Measurements from ENCODE around the gene EPAS1. TPM values are rescaled to one million over a fixed set of nuclear protein-coding genes. Genes with fewer than 3 reads are reported as not detected.

EPAS1 gene
- total and polyA plus RNA-seq, 9 of the 15 experiments (the other 6 are each of a cell fraction or from before 2014, with no cell fraction given): 0.25 to 11.2 (median 4.1) TPM

- Histone ChIP-seq H3K9ac (ENCODE audit: insufficient read depth in 1 of 2, low read depth in 2 of 2, low read length in 2 of 2) (no peak overlapping the region), H3K36me3 (ENCODE audit: control insufficient read depth, insufficient read depth, low read length) (no peaks in the 10 kb centered on the region), H2AFZ (ENCODE audit: low read depth, low read length) (no peak overlapping the region), H3K27ac (ENCODE audit: extremely low read depth, low read depth, low read length) (no peak overlapping the region), H4K20me1 (replicated peaks; ENCODE audit: control insufficient read depth, insufficient read depth, low read length) (no peaks in the 10 kb centered on the region), H3K4me2 (ENCODE audit: insufficient read depth, low read length) (no peak overlapping the region), H3K4me1 (replicated peaks in 1 of 2; ENCODE audit: control insufficient read depth in 2 of 2, insufficient read depth in 2 of 2, low read length in 2 of 2) (peaks cover 20 to 36% of the 10 kb centered on the region in 2 experiments), H3K9me1 (ENCODE audit: control insufficient read depth, insufficient read depth, low read length) (no peaks in the 10 kb centered on the region), H3K4me3 (no peak overlapping the region), H3K27me3 (ENCODE audit: control insufficient read depth in 2 of 2, insufficient read depth in 2 of 2, low read length in 2 of 2) (no peaks in the 10 kb centered on the region), H3K9me3 (replicated peaks; ENCODE audit: control insufficient read depth, insufficient read depth, low read depth, low read length) (no peaks in the 10 kb centered on the region), H3K79me2 (ENCODE audit: control insufficient read depth, insufficient read depth, low read length) (no peaks in the 10 kb centered on the region)
- CTCF ChIA-PET (ENCODE audit: low intra/inter-chr PET ratio): no interaction called here
- TF ChIP-seq SRF (CRISPR knock-in tag; IDR thresholded peaks at IDR 0.05): no peak
- no peak for TF ChIP-seq NR2C2 (CRISPR knock-in tag; IDR thresholded peaks at IDR 0.05)
- no peak for TF ChIP-seq NR2C2 (tag; IDR thresholded peaks at IDR 0.05)
- no peak for TF ChIP-seq ZNF551 (CRISPR knock-in tag; IDR thresholded peaks at IDR 0.05)
- TF ChIP-seq CEBPG (CRISPR knock-in tag; IDR thresholded peaks at IDR 0.05): no peak
- TF ChIP-seq CEBPG (tag; conservative IDR thresholded peaks at IDR 0.05 in 1 of 2, IDR thresholded peaks at IDR 0.05 in 1 of 2): no peak
- TF ChIP-seq RBM15 (IDR thresholded peaks at IDR 0.05; ENCODE audit: insufficient read depth, low read length): no peak
- TF ChIP-seq ZNF431 (CRISPR knock-in tag; IDR thresholded peaks at IDR 0.05): no peak
- no peak for TF ChIP-seq CTBP1 (IDR thresholded peaks at IDR 0.05; ENCODE audit: borderline replicate concordance)
- no peak for TF ChIP-seq NBN (IDR thresholded peaks at IDR 0.05; ENCODE audit: low read depth)
- no peak for TF ChIP-seq ZNF212 (CRISPR knock-in tag; IDR thresholded peaks at IDR 0.05)
- no peak for TF ChIP-seq TCF7 (IDR thresholded peaks at IDR 0.05; ENCODE audit: borderline replicate concordance)
- no peak for ATAC-seq
- intact Hi-C loops (cut with micrococcal nuclease): no loop called here
- no TSS peak for BruUV-seq (replicated peaks)
- no peak for DNase-seq (ENCODE audit: extremely low read depth in 1 of 4, low spot score in 3 of 4)
- 66% methylated on average over 4 of the region's 4 CpGs for WGBS (ENCODE audit: insufficient coverage, low coverage, missing lambda C conversion rate)
- POLR2A ChIA-PET: interaction anchor here (1.3 kb wide), 1 partner anchor 9 kb away, joined by 4 read pairs; no protein-coding TSS in a partner anchor
- in situ Hi-C loops (cut with MboI): no loop called here
- no peak for FAIRE-seq
Measured at GRCh38 chr2:46336283-46336959, 39.2 kb downstream of the EPAS1 start.
